Activated CD4-positive, alpha-beta T cell treated with anti-CD3 and anti-CD28 coated beads, Interleukin-2, amount 10 ng/mL, durations not matched to agents 24 days and 14 days (primary cell): Measurements from ENCODE around the gene MRPL57. TPM values are rescaled to one million over a fixed set of nuclear protein-coding genes. Genes with fewer than 3 reads are reported as not detected.
"Not testable (repeated sequence)": the region's sequence is repeated elsewhere in the genome, so short reads cannot be mapped to it uniquely, and the experiment has no call there.

ENCODE experiments used
- DNase-seq: peaks from one replicate; pipeline ENCODE4 v3.0.0; 2022
- H3K27ac Mint-ChIP-seq: one replicate; pipeline ENCODE4 v1.8.0; 2022; ENCODE audit warnings: mild to moderate bottlenecking, mixed read lengths
- H3K27me3 Mint-ChIP-seq: one replicate; pipeline ENCODE4 v1.8.0; 2022; ENCODE audit warnings: mixed read lengths
- H3K36me3 Mint-ChIP-seq: one replicate; pipeline ENCODE4 v1.8.0; 2022; ENCODE audit warnings: low read depth, mild to moderate bottlenecking, mixed read lengths
- H3K4me1 Mint-ChIP-seq: one replicate; pipeline ENCODE4 v1.8.0; 2021; ENCODE audit warnings: mixed read lengths
- H3K4me3 Mint-ChIP-seq: one replicate; pipeline ENCODE4 v1.8.0; 2022; ENCODE audit warnings: mild to moderate bottlenecking, moderate library complexity, mixed read lengths
- H3K9me3 Mint-ChIP-seq: one replicate; pipeline ENCODE4 v1.8.0; 2021; ENCODE audit warnings: mixed read lengths
- intact Hi-C: fragments of 100-400 bp; cut with micrococcal nuclease; formaldehyde crosslinking; loops from one replicate; pipeline ENCODE4 v1.15.1; 2023
- total RNA-seq: library from RNA; stranded (reverse); gene quantifications from 2 replicates; pipeline ENCODE4 v1.2.3, GENCODE V29; 2022

Gene MRPL57
- 32.7 and 33.0 TPM in 2 replicates for total RNA-seq

DNA sequence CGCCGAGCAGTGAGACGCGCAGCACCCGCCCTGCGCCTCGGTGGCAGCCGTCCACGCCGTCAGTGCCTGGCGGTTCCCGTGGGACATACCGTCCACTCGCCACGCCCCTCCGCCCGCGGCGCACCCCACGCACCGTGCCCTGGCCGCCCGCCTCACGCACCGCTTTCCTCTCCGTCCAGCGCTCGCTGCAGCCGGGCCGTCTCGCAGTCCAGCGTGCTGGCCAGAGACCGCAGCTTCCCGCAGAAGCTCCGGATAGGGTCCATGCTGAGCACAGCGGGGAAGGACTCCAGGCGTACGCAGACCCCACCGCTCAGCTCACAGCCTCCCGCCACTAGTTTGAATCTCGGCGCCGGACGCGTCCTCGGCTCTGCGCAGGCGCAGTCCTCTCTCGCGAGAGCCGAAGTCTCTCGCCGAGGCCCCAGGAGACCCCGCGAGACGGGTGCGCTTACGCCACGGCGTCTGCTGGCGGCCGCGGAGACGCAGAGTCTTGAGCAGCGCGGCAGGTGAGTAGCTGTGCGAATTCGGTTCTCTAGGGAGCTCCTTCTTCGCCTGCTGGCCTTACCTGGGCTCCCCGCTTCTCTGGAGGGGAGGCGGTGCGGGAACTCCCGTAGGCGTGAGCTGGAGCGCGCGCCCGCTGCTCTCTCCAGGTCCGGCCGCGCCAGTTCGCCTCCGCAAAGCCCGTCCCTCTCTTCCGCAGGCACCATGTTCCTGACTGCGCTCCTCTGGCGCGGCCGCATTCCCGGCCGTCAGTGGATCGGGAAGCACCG is at the start of gene MRPL57, which contains the start of gene SKA3:
MRPL57 (plus strand) TSS at position 444 of the 767 bp plus-strand sequence; CDS start at position 703, 259 bp downstream.
SKA3 (minus strand) TSS at position 338 of the 767 bp plus-strand sequence; CDS start at position 263, 75 bp downstream.
- peak within 1 kb of the TSS; percentile 99 for H3K4me3 Mint-ChIP-seq
- no peaks in the 10 kb centered on the region for H3K9me3 Mint-ChIP-seq
- peaks cover 23% of the 10 kb centered on the region for H3K4me1 Mint-ChIP-seq
- H3K27ac Mint-ChIP-seq = peak within 1 kb of the TSS; percentile 98
- H3K27me3 Mint-ChIP-seq = no peaks in the 10 kb centered on the region
- H3K36me3 Mint-ChIP-seq = peaks cover 29% of the 10 kb centered on the region
- intact Hi-C loops = loop anchor here (1.0 to 10.0 kb wide), 5 partner anchors 122 to 428 kb away; partner anchors contain the start of genes MICU2 and XPO4
- DNase-seq = peak; percentile 99

DNA sequence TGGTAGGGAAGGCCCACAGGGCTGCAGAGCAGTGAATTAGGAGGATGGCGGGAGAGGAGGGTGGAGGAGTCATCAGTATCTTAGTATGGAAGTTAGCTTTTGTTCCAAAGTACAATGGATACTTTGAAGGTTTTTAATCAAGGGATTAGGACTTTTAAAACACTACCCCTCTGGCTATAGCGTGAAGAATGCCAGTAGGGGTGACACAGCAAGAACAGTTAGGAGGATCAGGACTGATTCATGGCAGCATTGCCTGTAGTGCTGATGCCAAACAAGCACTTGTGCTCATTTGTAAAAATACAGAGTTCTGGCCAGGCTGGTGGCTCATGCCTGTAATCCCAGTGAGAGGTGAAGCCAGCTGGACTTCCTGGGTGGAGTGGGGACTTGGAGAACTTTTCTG is 46.3 kb upstream of the MRPL57 start:
- DNase-seq = no peak
- no peaks in the 10 kb centered on the region for H3K36me3 Mint-ChIP-seq
- no peak overlapping the region for H3K27ac Mint-ChIP-seq
- no peaks in the 10 kb centered on the region for H3K9me3 Mint-ChIP-seq
- no peak overlapping the region for H3K4me3 Mint-ChIP-seq
- intact Hi-C loops = no loop called here
- H3K27me3 Mint-ChIP-seq = peaks cover 17% of the 10 kb centered on the region
- H3K4me1 Mint-ChIP-seq = no peaks in the 10 kb centered on the region

DNA sequence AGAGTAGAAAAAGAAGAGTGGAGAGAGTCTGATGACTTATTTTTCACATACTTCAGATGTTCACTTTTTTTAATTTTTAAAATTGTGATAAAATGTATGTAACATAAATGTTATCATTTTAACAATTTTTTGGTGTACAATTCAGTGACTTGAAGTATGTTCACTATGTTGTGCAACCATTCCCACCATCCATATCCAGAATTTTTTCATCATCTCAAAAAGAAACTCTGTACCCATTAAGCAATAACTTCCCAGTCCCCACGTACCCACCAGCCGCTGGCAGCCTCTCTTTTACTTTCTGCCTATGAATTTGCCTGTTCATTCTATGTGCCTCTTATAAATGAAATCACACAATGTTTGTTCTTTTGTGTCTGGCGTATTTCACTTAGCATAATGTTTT is 43.4 kb upstream of the MRPL57 start:
- intact Hi-C loops = loop anchor here (2.0 kb wide), 1 partner anchor 190 kb away; no protein-coding TSS in a partner anchor
- Mint-ChIP-seq H3K27me3 (peaks cover 24% of the 10 kb centered on the region), H3K4me3 (no peak overlapping the region), H3K4me1 (no peaks in the 10 kb centered on the region), H3K36me3 (no peaks in the 10 kb centered on the region), H3K9me3 (no peaks in the 10 kb centered on the region), H3K27ac (no peak overlapping the region)
- no peak for DNase-seq

DNA sequence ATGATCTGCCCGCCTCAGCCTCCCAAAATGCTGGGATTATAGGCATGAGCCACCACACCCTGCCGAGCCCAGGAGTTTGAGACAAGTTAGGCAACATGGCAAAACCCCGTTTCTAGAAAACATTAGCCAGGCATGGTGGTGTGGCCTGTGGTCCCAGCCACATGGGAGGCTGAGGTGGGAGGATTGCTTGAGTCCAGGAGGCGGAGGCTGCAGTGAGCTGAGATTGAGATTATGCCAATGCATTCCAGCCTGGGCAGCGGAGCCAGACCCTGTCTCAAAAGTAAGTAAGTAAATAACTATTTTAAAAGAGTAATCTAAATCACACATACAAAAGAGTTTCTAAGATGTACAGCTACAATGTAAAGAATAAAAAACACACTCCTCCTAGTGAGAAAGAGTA is 42.0 kb upstream of the MRPL57 start:
- intact Hi-C loops = no loop called here
- no peak overlapping the region for H3K27ac Mint-ChIP-seq
- no peak for DNase-seq
- H3K4me3 Mint-ChIP-seq = no peak overlapping the region
- peaks cover under 1% of the 10 kb centered on the region for H3K9me3 Mint-ChIP-seq
- H3K36me3 Mint-ChIP-seq = no peaks in the 10 kb centered on the region
- peaks cover 27% of the 10 kb centered on the region for H3K27me3 Mint-ChIP-seq
- H3K4me1 Mint-ChIP-seq = peaks cover under 1% of the 10 kb centered on the region

DNA sequence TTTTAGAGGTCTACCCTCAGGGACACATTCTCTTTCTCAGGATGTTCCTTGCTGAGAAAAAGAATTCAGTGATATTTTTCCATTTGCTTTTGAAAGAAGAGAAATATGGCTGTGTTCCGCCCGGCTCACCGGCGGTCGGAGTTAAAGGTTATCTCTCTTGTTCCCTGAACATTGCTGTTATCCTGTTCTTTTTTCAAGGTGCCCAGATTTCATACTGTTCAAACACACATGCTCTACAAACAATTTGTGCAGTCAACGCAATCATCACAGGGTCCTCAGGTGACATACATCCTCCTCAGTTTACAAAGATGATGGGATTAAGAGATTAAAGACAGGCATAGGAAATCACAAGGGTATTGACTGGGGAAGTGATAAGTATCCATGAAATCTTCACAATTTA is 40.6 kb upstream of the MRPL57 start:
- H3K9me3 Mint-ChIP-seq, intact Hi-C loops, H3K36me3 Mint-ChIP-seq, H3K27ac Mint-ChIP-seq, DNase-seq, H3K4me3 Mint-ChIP-seq, H3K4me1 Mint-ChIP-seq: not testable (repeated sequence)
- peaks cover 23% of the 10 kb centered on the region for H3K27me3 Mint-ChIP-seq

DNA sequence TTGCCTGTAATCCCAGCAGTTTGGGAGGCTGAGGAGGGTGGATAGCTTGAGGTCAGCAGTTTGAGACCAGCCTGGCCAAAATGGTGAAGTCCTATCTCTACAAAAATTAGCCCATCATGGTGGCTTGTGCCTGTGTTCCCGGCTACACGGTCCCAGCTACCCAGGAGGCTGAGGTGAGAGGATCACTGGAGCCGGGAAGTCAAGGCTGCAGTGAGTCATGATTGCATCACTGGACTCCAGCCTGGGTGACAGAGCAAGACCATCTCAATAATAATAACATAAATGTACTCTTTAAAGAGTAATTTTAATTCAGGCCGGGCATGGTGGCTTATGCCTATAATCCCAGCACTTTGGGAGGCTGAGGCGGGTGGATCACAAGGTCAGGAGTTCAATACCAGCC is 38.8 kb upstream of the MRPL57 start:
- DNase-seq = no peak
- H3K9me3 Mint-ChIP-seq = peaks cover 3% of the 10 kb centered on the region
- H3K4me1 Mint-ChIP-seq = peaks cover 13% of the 10 kb centered on the region
- H3K27me3 Mint-ChIP-seq = peaks cover 22% of the 10 kb centered on the region
- no peak overlapping the region for H3K27ac Mint-ChIP-seq
- H3K36me3 Mint-ChIP-seq = peaks cover 12% of the 10 kb centered on the region
- intact Hi-C loops = no loop called here
- H3K4me3 Mint-ChIP-seq = no peak overlapping the region

DNA sequence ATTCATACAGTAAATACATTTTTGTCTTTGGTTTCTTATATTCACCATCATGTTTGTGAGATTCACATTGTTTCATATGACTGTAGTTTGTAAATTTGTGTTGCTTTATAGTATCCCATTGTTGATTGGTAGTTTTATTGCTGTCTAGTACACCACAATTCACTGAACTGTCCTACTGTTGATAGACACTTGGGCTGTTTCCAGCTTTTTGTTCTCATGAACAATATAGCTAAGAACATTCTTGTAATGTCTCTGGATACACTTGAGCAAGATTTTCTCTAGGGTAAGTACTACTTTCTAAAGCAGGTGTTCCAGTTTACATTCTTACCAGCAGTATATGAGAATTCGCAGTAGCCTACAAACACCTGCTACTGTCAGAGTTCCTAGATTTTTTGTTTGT is 37.9 kb upstream of the MRPL57 start:
- H3K4me1 Mint-ChIP-seq = peaks cover 22% of the 10 kb centered on the region
- no peak for DNase-seq
- H3K27ac Mint-ChIP-seq = peak overlapping the region; percentile 41
- H3K9me3 Mint-ChIP-seq = peaks cover 3% of the 10 kb centered on the region
- H3K36me3 Mint-ChIP-seq = peaks cover 21% of the 10 kb centered on the region
- intact Hi-C loops = no loop called here
- peaks cover 17% of the 10 kb centered on the region for H3K27me3 Mint-ChIP-seq
- H3K4me3 Mint-ChIP-seq = peak overlapping the region; percentile 63

DNA sequence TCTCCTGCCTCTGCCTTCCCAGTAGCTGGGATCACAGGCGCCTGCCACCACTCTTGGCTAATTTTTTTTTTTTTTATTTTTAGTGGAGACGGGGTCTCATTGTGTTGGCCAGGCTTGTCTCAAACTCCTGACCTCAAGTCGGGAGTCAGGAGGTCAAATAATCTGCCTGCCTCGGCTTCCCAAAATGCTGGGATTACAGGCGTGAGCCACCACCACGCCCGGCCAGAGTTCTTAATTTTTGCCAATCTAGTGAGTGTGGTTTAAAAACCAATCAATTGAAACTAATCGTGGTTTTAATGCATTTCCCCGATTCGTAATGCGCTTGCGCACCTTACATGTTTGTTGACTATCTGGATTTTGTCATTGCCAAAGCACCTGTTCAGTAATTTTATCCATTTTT is 37.1 kb upstream of the MRPL57 start:
- Mint-ChIP-seq H3K27me3 (peaks cover 14% of the 10 kb centered on the region), H3K9me3 (peaks cover 3% of the 10 kb centered on the region), H3K4me3 (peak overlapping the region; percentile 96), H3K4me1 (peaks cover 25% of the 10 kb centered on the region), H3K36me3 (peaks cover 25% of the 10 kb centered on the region), H3K27ac (peak overlapping the region; percentile 96)
- intact Hi-C loops = no loop called here
- DNase-seq = no peak

DNA sequence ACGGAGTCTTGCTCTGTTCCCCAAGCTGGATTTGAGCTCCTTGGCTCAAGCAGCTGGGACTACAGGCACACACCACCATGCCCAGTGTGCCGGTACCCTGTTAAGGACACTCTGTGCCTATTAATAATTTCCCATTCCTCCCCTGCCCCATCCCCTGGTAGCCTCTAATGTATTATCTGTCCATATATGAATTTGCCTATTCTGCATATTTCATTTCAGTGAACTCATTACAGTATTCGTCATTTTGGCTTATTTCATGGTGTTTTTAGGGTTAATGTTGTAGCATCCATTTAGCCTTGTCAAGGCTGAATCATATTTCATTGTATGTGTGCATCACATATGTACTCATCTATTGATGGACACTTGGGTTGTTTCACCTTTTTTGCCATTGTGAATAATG is 33.7 kb upstream of the MRPL57 start:
- intact Hi-C loops = no loop called here
- H3K36me3 Mint-ChIP-seq = peaks cover 42% of the 10 kb centered on the region
- H3K27ac Mint-ChIP-seq = peak overlapping the region; percentile 19
- peaks cover 4% of the 10 kb centered on the region for H3K27me3 Mint-ChIP-seq
- no peak for DNase-seq
- H3K4me3 Mint-ChIP-seq = peak overlapping the region; percentile 61
- H3K4me1 Mint-ChIP-seq = peaks cover 27% of the 10 kb centered on the region
- peaks cover 3% of the 10 kb centered on the region for H3K9me3 Mint-ChIP-seq

DNA sequence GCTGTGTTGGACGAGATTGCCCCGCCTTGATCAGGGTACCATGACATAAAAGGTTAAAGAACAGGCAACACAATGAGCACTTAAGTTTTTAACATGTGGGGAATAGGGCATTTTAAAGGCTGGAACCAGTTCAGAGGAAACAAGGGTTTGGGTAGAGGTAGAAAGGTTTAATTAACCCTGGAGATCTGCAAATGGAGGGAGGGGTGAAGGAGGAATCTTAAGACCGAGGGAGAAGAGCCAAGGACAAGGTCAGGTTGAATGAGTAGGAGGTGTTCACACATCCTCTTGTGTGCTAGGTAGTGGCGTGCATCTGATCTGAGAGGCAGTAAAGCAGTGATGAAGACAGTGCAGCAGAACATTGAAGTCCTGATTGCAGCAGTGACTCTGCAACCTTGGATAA is 28.6 kb upstream of the MRPL57 start:
- no peak overlapping the region for H3K4me3 Mint-ChIP-seq
- H3K27ac Mint-ChIP-seq = no peak overlapping the region
- peaks cover 13% of the 10 kb centered on the region for H3K4me1 Mint-ChIP-seq
- no peak for DNase-seq
- H3K36me3 Mint-ChIP-seq = peaks cover 31% of the 10 kb centered on the region
- no peaks in the 10 kb centered on the region for H3K27me3 Mint-ChIP-seq
- intact Hi-C loops = no loop called here
- no peaks in the 10 kb centered on the region for H3K9me3 Mint-ChIP-seq

DNA sequence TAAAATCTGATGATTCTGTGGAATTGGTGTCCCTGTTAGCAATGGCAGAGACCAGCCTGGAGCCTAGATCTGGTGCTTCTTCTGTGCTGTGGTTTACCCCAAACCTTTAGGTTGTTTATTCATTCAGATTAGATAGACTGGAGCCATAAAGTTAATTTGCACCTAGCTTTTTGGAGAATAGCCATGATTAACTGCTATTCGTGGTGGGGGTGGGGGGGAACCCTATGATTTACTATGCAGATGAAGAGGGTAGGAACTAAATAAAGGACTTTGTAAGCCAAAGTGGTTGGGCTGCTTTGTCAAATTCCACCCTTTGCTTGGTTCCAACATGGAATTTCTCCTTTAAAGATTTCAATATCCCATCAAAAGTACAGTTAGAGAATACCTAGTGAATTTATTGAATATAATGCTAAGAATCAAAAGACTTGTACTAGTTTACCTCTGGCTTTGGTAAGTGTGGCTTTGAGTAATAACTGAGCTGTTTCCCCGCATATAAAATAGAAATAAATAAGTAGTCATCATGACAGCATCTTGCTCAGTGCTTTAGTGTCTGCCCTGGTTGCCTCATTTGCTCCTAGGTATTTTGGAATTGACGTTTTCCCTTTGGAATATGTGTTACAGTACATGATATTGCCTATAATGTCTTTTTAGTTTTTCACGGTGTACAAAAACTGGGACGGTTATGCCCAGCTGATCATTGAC is 27.8 kb upstream of the MRPL57 start:
- no peak for DNase-seq
- Mint-ChIP-seq H3K9me3 (no peaks in the 10 kb centered on the region), H3K27me3 (no peaks in the 10 kb centered on the region), H3K27ac (no peak overlapping the region), H3K4me1 (peaks cover 12% of the 10 kb centered on the region), H3K4me3 (no peak overlapping the region), H3K36me3 (peaks cover 26% of the 10 kb centered on the region)
- intact Hi-C loops = no loop called here

DNA sequence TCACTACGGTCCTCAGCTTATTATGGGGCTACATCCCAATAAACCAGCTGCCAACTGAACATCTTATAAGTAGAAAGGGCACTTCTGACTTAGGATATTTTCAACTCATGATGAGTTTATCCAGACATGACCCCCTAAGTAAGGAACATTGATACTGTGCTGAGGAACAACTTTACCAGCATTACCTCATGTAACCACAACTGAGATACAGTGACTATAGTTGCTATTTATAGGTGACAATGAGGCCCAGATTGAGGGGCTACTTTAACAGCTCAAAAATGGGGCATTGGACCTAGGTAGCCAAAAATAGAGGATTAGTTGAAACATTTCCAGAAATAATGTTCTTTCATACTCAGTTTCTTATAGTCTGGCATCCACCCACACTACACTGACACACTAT is 26.9 kb upstream of the MRPL57 start:
- peaks cover 30% of the 10 kb centered on the region for H3K36me3 Mint-ChIP-seq
- peaks cover 8% of the 10 kb centered on the region for H3K4me1 Mint-ChIP-seq
- H3K27me3 Mint-ChIP-seq = no peaks in the 10 kb centered on the region
- DNase-seq = no peak
- intact Hi-C loops = no loop called here
- no peak overlapping the region for H3K4me3 Mint-ChIP-seq
- no peak overlapping the region for H3K27ac Mint-ChIP-seq
- no peaks in the 10 kb centered on the region for H3K9me3 Mint-ChIP-seq

DNA sequence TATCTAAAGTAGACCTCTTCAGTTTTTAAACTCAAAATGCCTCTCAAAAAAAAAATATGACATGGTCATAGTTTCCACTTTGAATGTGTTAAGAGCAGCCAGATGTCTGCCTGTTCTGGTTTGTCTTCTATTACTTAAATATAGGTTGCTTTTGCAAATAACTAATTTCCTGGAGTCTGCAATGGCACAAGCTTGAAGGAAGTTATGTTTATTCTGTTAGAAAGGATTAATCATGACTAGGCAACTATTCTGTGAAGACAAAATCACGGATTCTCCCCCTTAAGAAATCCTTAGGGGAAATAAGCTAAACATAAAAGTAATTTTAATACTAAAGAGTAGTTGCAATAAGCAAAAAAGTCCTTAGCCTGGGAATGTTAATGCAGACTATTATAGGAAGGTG is 26.4 kb upstream of the MRPL57 start:
- Mint-ChIP-seq H3K27me3 (no peaks in the 10 kb centered on the region), H3K36me3 (peaks cover 33% of the 10 kb centered on the region), H3K27ac (peak overlapping the region; percentile 23), H3K9me3 (no peaks in the 10 kb centered on the region), H3K4me1 (peaks cover 7% of the 10 kb centered on the region), H3K4me3 (no peak overlapping the region)
- intact Hi-C loops = no loop called here
- no peak for DNase-seq

DNA sequence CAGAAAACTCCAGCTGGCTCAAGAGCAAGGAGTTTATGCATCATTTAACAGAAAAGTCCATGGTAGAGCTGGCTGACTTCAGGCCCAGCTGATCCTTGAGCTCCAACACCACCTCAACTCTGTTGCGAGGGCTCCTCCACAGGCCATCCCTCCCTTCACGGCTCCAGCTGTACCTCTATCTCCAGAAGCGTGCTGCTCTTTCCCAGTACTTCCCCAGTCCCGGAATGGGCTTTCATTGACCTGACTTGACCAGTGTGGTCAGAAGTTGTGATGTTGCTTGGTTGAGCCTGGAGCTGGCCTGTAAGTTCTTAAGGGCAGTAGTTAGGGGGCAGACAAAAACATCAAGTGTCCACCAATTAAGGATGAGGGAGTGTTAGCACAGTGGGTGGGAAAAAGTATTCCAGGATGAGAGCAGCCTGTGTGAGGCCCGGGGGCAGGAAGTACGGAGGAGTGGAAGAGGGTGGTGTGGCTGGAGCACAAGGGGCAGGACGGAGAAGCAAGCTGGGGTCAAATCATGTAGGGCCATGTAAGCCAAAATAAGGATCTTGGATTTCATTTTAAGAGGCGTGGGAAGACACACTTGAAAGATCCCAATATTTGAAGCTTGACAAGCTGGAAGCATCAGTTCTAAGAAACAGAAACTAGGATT is 24.1 kb upstream of the MRPL57 start:
- H3K4me1 Mint-ChIP-seq = peaks cover 7% of the 10 kb centered on the region
- intact Hi-C loops = no loop called here
- peak overlapping the region; percentile 1 for H3K27ac Mint-ChIP-seq
- H3K4me3 Mint-ChIP-seq = no peak overlapping the region
- H3K36me3 Mint-ChIP-seq = peaks cover 30% of the 10 kb centered on the region
- H3K27me3 Mint-ChIP-seq = no peaks in the 10 kb centered on the region
- no peaks in the 10 kb centered on the region for H3K9me3 Mint-ChIP-seq
- no peak for DNase-seq
